Endothelial cell of umbilical vein (primary cell): ENCODE results near the gene ATG13. TPM values are rescaled to one million over a fixed set of nuclear protein-coding genes. Genes with fewer than 3 reads are reported as not detected.

Experiments
- BruUV-seq: library from RNA; stranded (reverse); fragments of 400-500 nt; replicated peaks from 2 replicates; lab custom pipeline; 2021; lab: Mats Ljungman, UMichigan
- CTCF ChIA-PET: fragments of 300-600, 350-600 bp; sonication (Branson Sonifier 250); formaldehyde crosslinking; loops from one replicate; lab custom pipeline; 2021; ENCODE audit warnings: antibody characterized with exemption, inconsistent platforms; lab: Charles Lee
- POLR2A ChIA-PET: fragments of 300-600, 350-600 bp; sonication (Branson Sonifier 250); formaldehyde crosslinking; loops from one replicate; lab custom pipeline; 2021; ENCODE audit warnings: antibody characterized with exemption, inconsistent platforms; lab: Charles Lee
- DNase-seq: peaks from one replicate; pipeline ENCODE4 v3.0.0-alpha.2; 2011; ENCODE audit warnings: low read depth, low spot score
- FAIRE-seq: peaks from 2 replicates; lab custom pipeline; 2011; peaks lifted over from hg19 to GRCh38; lab: Jason Lieb, UNC
- H2AFZ ChIP-seq: 2 replicates; pipeline ENCODE4 v1.6.0; 2012; ENCODE audit warnings: low read depth, low read length, control low read depth, inconsistent platforms
- H3K27ac ChIP-seq: 2 replicates; pipeline ENCODE4 v1.5.1; 2011; ENCODE audit warnings: low read depth, mild to moderate bottlenecking, control low read depth, low read length, moderate library complexity; ENCODE audit not compliant: insufficient read depth
- H3K27me3 ChIP-seq, 2 experiments: 2 replicates each; pipeline versions ENCODE4 v1.6.0 to v1.6.1; 2011; ENCODE audit warnings: low read length in 2 of 2, mixed read lengths in 1 of 2; ENCODE audit not compliant: control insufficient read depth in 2 of 2, insufficient read depth in 2 of 2
- H3K36me3 ChIP-seq, 2 experiments: 2 replicates in 1 of 2; 3 replicates in 1 of 2; pipeline ENCODE4 v1.5.1; 2011; ENCODE audit warnings: low read length in 2 of 2, mild to moderate bottlenecking in 1 of 2, moderate library complexity in 1 of 2; ENCODE audit not compliant: control insufficient read depth in 2 of 2, insufficient read depth in 2 of 2; ENCODE audit errors: extremely low read depth in 1 of 2
- H3K4me1 ChIP-seq: 3 replicates; pipeline ENCODE4 v1.5.1; 2011; ENCODE audit warnings: mild to moderate bottlenecking, low read length; ENCODE audit not compliant: control insufficient read depth, insufficient read depth; ENCODE audit errors: extremely low read depth
- H3K4me2 ChIP-seq: 2 replicates; pipeline ENCODE4 v1.6.1; 2011; ENCODE audit warnings: low read length, control low read depth, mixed read lengths; ENCODE audit not compliant: insufficient read depth
- H3K4me3 ChIP-seq, 3 experiments: fragments of 200-600 bp in 1 of 3; sonication (generic), shearing (Covaris generic) in 1 of 3; replicated peaks in 1 of 3; 2 replicates each; pipeline ENCODE4 v1.5.1; 2011 to 2016; ENCODE audit warnings: control low read depth in 3 of 3, low read length in 3 of 3, mild to moderate bottlenecking in 2 of 3, inconsistent platforms in 1 of 3, low read depth in 1 of 3, moderate library complexity in 1 of 3; ENCODE audit not compliant: insufficient read depth in 1 of 3
- H3K79me2 ChIP-seq: 2 replicates; pipeline ENCODE4 v1.6.0; 2012; ENCODE audit warnings: low read length, inconsistent platforms; ENCODE audit not compliant: control insufficient read depth, insufficient read depth
- H3K9ac ChIP-seq: replicated peaks from 2 replicates; pipeline ENCODE3; 2011; ENCODE audit warnings: low read length, control low read depth; ENCODE audit not compliant: insufficient read depth; ENCODE audit errors: extremely low read depth
- H3K9me1 ChIP-seq: replicated peaks from 3 replicates; pipeline ENCODE4 v1.6.0; 2011; ENCODE audit warnings: mild to moderate bottlenecking, low read length; ENCODE audit not compliant: control insufficient read depth, insufficient read depth; ENCODE audit errors: extremely low read depth
- H3K9me3 ChIP-seq: replicated peaks from 2 replicates; pipeline ENCODE4 v1.5.1; 2012; ENCODE audit warnings: low read length, inconsistent platforms; ENCODE audit not compliant: control insufficient read depth, insufficient read depth
- H4K20me1 ChIP-seq: replicated peaks from 2 replicates; pipeline ENCODE3; 2011; ENCODE audit warnings: mild to moderate bottlenecking, low read length; ENCODE audit not compliant: control insufficient read depth, insufficient read depth; ENCODE audit errors: extremely low read depth
- CTCF ChIP-seq, 2 donors: IDR thresholded peaks; 1 replicate in 1 of 2; 2 replicates in 1 of 2; pipeline ENCODE4 v1.5.1; 2011; ENCODE audit warnings: low read length in 2 of 2, mild to moderate bottlenecking in 2 of 2, moderate library complexity in 2 of 2, control low read depth in 1 of 2, inconsistent platforms in 1 of 2, low read depth in 1 of 2; ENCODE audit not compliant: insufficient read depth in 1 of 2; ENCODE audit errors: extremely low read depth in 1 of 2
- EZH2 ChIP-seq: IDR thresholded peaks from 2 replicates; pipeline ENCODE4 v1.6.1; 2012; ENCODE audit warnings: borderline replicate concordance, low read depth, mild to moderate bottlenecking, moderate library complexity, low read length, inconsistent platforms; ENCODE audit not compliant: severe bottlenecking
- FOS ChIP-seq: IDR thresholded peaks from 2 replicates; pipeline ENCODE4 v1.6.1; 2011; ENCODE audit warnings: mild to moderate bottlenecking, low read length, moderate library complexity, borderline replicate concordance; ENCODE audit not compliant: insufficient read depth
- GATA2 ChIP-seq: IDR thresholded peaks from 2 replicates; pipeline ENCODE4 v1.7.0; 2011; ENCODE audit warnings: low read depth, mild to moderate bottlenecking, moderate library complexity, mixed read lengths, low read length; ENCODE audit not compliant: insufficient read length, insufficient read depth
- JUN ChIP-seq: IDR thresholded peaks from 2 replicates; pipeline ENCODE4 v1.6.1; 2011; ENCODE audit warnings: borderline replicate concordance, low read depth; ENCODE audit not compliant: insufficient read length, insufficient read depth
- MAX ChIP-seq: IDR thresholded peaks from 2 replicates; pipeline ENCODE4 v1.6.1; 2011; ENCODE audit not compliant: insufficient read depth, insufficient read length
- MYC ChIP-seq: IDR thresholded peaks from one replicate; pipeline ENCODE4 v1.6.1; 2011; ENCODE audit warnings: mild to moderate bottlenecking, low read depth, low read length
- POLR2A ChIP-seq: IDR thresholded peaks from 2 replicates; pipeline ENCODE4 v1.6.1; 2012; ENCODE audit warnings: low read depth, mild to moderate bottlenecking, control low read depth, low read length
- POLR2AphosphoS5 ChIP-seq: IDR thresholded peaks from 2 replicates; pipeline ENCODE4 v1.6.1; 2012; ENCODE audit warnings: low read depth, mild to moderate bottlenecking, control low read depth, low read length, moderate library complexity; ENCODE audit not compliant: insufficient read depth
- dilution Hi-C: fragments of 300-500 bp; cut with MboI; formaldehyde crosslinking; loops from one replicate; pipeline ENCODE4 v1.15.0; 2019; ENCODE audit warnings: low sequenced_read_pairs; ENCODE audit not compliant: extremely low pct_ligation_motif_present
- intact Hi-C: fragments of 100-400 bp; cut with micrococcal nuclease; formaldehyde crosslinking; loops from one replicate; pipeline ENCODE4 v1.10.0; 2022
- polyA plus RNA-seq, 4 experiments: library from polyadenylated mRNA; depleted of rRNA in 3 of 4; stranded (reverse) in 3 of 4; unstranded in 1 of 4; fragments of >200 nt; gene quantifications; 2 replicates each; pipeline versions ENCODE4 v1.2.1 to v1.2.3, GENCODE V29; 2011 to 2012; ENCODE audit warnings: missing spikeins in 1 of 4
- total RNA-seq: library from RNA; stranded (reverse); gene quantifications from 2 replicates; pipeline ENCODE4 v1.2.3, GENCODE V29; 2021

The ATG13 gene
- total and polyA plus RNA-seq, 2 donors (not counting 3 experiments of a cell fraction or from before 2014, with no cell fraction given): 60.1 to 66.5 TPM

GRCh38 chr11:46604796-46605195, 12.6 kb upstream of the ATG13 start:
- POLR2A ChIA-PET: interaction anchor here (0.7 kb wide), 1 partner anchor 11 kb away, joined by 3 read pairs; no protein-coding TSS in a partner anchor

More at GRCh38 chr11:46604796-46605195, 12.6 kb upstream of the ATG13 start:
- H3K36me3 ChIP-seq: no peaks in the 10 kb centered on the region
- H3K9me3 ChIP-seq: no peaks in the 10 kb centered on the region
- intact Hi-C loops: no loop called here
- TF ChIP-seq MAX: no peak
- no peak for TF ChIP-seq CTCF (IDR thresholded peaks at IDR 0.05; ENCODE audit: extremely low read depth in 1 of 2, insufficient read depth in 1 of 2, low read depth in 1 of 2, low read length in 2 of 2)
- TF ChIP-seq EZH2: no peak
- no peak for TF ChIP-seq GATA2
- TF ChIP-seq JUN: no peak
- no peak for TF ChIP-seq FOS
- no peak for TF ChIP-seq POLR2A
- no peak for TF ChIP-seq MYC
- no peak for TF ChIP-seq POLR2AphosphoS5
- no peaks in the 10 kb centered on the region for H3K4me1 ChIP-seq
- H4K20me1 ChIP-seq: no peaks in the 10 kb centered on the region
- H3K27me3 ChIP-seq: no peaks in the 10 kb centered on the region
- DNase-seq (no peak), FAIRE-seq (no peak)
- BruUV-seq: no TSS peak
- no peak overlapping the region for H3K27ac ChIP-seq
- dilution Hi-C loops: no loop called here
- H3K9me1 ChIP-seq: no peaks in the 10 kb centered on the region
- no peak overlapping the region for H2AFZ ChIP-seq
- H3K9ac ChIP-seq: no peak overlapping the region
- H3K4me2 ChIP-seq: no peak overlapping the region
- no peaks in the 10 kb centered on the region for H3K79me2 ChIP-seq
- H3K4me3 ChIP-seq: no peak overlapping the region
- CTCF ChIA-PET: interaction anchor here (0.6 kb wide), 1 partner anchor 236 kb away, joined by 4 read pairs; no protein-coding TSS in a partner anchor
